ELF-1 (cell line): ENCODE results near the gene CEACAM16.

ENCODE experiments used
- DNase-seq: peaks from one replicate; pipeline ENCODE4 v3.0.0-alpha.2; 2016; ENCODE audit warnings: low read depth, low spot score

Gene CEACAM16

DNA sequence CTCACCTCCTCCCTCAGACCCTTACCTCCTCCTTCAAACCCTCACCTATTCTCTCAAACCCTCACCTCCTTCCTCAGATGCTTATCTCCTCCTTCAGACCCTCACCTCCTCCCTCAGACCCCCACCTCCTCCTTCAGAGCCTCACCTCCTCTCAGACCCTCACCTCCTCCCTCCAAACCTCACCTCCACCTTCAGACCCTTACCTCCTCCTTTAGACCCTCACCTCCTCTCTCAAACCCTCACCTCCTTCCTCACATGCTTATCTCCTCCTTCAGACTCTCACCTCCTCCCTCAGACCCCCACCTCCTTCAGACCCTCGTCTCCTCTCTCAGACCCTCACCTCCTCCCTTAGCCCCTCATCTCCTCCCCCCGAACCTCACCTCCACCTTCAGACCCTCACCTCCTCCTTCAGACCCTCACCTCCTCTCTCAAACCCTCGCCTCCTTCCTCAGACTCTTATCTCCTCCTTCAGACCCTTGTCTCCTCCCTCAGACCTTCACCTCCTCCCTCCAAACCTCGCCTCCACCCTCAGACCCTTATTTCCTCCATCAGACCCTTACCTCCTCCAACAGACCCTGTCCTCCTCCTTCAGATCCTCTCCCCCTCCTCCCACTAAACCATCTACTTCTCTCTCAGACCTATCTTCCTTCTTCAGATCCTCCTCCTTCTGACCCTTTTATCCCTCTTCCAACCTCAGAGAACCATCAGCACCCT, 47.1 kb downstream of the CEACAM16 start:
- no peak for DNase-seq

DNA sequence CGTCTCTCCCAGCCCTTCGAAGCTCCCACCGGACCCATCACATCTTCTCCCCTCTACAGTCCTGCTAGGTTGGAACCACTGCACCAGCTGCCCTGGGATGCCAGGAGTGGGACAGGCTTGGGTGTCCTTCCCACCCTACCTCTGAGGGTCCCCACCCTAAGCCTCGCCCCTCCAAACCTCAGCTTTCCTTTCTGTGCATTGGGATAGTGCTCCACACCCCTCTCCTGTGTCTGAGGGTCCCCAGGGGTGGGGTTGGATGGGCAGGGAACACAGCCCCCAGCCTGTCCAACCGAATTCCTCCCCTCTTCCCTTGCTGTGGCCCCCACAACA, 47.6 kb downstream of the CEACAM16 start:
- no peak for DNase-seq

DNA sequence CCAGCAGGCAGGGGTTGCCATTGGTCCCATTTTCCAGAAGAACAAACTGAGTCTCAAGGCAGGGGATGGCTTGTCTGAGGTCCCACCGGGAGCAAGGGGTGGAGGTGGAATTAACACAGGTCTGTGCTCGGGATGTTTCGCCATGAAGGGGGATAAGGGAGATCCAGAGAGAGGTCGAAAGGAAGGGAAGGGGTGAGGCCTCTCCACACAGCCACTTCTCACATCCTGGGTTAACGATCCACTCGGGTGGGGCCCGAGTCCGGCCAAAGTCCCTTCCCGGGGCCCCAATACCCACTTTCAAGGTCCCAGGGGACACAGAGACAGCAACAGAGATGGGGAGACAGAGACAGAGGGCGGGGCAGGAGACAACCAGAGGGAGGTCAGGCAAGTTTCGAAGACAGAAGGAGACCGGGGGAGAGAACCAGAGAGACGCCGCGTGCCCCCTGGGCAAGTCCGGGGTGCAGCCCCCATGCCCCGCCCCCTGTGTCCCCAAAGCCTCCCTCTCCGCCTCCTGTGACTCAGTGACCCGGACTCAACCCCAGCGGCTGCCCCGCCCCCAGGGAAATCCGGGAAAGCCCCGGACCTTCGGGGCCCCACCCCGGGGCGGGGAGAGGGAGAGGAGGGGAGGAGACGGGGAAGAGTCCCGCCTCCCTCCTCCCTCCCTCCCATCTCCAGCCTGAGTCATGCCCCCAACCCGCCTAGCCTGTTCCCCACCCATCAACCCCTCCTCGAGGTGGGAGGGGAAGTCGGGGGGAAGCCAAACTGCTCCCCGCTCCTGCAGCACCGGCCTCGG, 48.2 kb downstream of the CEACAM16 start:
- peak; percentile 79 for DNase-seq

DNA sequence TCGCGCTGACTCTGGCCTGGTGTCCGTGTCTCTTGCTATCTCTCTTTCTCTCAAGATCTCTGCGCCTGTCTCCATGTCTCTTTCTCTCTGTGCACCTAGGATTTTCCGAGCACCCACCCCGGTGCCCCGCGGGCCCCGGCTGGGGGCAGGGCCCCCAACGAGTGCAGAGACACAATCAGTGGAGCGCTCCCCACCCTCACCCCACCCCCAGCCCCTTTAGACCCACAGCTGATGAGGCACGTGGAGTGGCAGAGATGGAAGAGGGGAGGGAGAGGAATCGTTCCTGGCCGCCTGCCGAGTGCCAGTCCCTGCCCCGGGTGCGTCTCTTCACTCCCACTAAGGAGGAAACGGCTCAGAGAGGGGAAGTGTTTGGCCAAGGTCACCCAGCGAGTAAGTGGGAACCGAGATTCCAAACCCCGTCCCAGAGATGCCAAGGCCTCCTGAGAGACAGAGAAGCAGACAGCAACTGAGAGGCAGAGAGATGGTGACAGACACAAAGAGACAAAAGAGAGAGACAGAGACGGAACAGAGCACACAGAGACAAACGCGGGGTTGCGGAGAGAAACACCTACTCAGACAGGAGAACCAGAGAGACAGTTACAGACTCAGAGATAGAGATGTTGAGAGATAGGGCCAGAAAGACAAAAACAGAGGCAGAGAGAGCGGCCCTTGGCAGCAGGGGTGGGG, 48.9 kb downstream of the CEACAM16 start:
- peak; percentile 44 for DNase-seq

DNA sequence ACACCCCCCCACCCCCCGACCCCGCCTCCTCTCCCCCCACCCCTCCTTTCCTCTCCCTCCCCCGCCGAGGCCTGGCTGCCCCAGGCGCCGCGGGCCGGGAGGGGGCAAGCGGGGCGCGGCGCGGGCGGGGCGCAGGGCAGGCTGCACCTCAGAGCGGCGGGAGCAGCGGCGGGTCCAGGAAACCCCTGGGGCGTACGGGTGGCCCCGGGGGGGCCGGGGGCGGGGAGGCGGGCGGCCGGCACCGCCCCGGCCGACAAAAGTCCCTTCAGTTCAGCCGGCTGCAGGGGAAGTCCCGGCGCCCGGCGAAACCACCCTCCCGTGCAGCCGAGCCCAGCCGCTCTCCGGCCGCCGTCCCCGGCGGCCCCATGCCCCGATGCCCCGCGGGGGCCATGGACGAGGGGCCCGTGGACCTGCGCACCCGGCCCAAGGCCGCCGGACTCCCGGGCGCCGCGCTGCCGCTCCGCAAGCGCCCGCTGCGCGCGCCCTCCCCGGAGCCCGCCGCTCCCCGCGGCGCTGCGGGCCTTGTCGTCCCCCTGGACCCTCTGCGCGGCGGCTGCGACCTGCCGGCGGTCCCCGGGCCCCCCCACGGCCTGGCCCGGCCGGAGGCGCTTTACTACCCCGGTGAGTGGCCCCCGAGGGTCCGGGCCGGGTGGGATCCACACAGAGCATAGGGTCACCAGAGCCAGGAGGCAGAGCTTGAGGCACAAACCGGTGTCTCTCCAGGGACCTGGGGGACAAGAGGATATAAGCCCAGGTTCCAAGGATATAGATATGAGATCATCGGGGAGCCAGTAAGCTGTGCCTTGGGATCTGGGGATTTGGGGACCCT, 49.7 kb downstream of the CEACAM16 start, which contains the start of gene BCL3:
Gene BCL3, plus strand, starts transcription at position 283 of the 829 bp plus-strand sequence. Its CDS starts 83 bp downstream, at position 366.
- no peak for DNase-seq

DNA sequence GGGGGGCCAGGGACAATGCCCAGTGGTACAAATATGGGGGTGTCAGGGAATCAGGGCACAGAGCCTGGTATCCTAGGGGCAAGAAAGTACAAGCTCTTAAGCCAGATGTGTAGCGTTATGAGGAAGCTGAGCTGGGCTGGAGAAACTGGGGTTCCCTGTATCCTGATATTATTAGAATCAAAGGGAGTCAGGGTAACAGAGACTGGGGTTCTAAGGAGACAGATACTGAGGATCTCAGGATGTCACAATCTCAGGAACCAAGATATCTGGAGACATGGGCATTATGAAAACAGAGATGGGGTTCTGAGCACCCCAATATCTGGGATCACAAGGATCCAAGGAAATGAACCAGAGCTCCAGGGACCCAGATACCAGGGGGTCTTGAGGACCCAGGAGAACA, 50.3 kb downstream of the CEACAM16 start:
- DNase-seq, result no peak

DNA sequence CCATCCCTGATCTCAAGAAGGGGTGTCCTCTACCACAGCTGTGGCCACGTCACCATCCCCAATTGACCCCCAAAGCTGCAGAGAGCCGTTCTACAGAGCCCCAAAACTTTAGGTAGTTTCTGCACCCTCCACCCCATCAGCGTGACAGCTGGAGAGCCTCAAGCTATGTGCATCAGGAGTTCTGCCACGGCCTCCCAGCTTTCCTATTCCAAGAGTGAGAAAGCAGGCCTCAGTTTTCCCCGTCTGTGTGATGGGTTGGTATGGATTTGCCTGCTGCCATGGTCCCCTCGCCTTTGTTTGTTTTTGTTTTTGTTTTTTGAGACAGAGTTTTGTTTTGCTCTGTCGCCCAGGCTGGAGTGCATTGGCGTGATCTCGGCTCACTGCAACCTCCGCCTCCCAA, 51.0 kb downstream of the CEACAM16 start:
- DNase-seq, result no peak

DNA sequence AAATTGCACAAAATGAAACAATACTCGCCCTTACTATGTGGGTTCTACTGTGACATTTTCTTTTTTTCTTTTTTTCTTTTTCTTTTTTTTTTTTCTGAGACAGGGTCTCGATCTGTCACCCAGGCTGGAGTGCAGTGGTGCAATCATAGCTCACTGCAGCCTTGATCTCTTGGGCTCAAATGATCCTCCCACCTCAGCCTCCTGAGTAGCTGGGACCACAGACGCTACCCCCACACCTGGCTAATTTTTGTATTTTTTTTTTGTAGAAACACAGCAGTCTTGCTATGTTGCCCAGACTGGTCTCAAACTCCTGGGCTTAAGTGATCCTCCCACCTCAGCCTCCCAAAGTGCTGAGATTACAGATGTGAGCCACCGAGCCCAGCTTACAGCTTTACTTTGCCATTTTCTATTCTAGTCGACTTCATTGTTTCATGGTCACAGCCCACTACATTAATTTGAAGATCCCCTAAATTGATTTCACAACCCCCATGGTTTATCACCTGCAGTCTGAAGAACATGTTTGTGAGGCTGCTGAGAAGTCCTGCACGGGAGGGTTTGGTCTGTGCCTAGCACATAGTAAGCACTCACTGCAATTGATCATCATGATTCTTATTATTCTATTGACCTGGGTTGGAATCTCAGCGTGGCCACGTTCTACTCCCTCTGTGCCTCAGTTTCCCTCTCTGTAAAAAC, 53.3 kb downstream of the CEACAM16 start:
- DNase-seq, result no peak

DNA sequence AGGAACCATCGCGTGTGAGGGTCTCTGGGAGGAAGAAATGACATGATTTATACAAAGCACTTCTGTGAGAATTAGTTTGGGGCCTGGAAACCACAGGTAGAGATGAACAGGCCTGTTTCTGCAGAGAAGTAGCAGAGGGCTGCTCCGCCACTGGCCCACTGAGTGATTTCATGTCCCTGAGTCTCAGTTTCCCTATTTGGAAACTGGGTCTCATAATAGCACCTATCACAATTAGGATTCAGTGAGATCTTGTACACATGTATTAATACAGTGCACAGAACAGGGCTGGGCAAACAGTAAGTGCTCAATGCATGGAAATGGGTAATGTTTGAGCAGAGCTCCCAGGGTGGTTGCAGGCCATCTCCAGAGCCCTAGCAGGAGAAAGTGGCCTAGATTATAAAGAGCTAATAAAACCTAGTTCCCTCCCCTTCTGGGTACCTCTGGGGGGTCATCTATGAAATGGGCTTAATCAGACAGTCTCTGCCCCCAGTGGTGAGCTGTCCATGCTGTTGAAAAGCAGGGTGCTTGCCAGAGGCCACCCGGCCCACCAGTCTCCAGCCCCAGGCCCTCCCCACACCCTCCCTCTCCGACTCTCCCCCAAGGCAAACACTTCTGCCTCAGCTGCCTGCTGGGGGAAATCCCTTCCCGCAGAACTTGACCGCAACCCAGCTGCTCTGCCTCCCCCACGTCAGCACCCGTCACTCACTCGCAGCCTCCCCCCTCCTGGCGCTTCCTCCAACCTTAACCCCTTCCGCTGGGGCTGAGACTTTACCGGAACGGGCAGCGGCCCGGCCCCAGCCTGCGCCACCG, 54.1 kb downstream of the CEACAM16 start:
- peak; percentile 75 for DNase-seq

DNA sequence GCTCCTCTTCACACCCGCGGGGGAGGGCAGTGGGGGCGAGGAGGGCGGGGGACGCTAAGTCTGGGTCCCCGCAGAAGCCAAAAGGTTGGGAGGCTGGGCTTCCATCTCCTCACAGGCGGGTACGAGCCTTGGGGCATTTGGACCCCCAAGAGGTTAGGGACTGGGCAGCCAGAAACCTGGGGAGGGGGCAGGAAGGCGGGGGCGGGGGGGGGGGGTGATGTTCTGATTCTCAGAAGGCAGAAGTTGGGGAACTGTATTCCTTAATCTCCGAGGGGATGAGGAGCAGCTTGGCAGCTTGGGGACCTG, 54.6 kb downstream of the CEACAM16 start:
- no peak for DNase-seq

DNA sequence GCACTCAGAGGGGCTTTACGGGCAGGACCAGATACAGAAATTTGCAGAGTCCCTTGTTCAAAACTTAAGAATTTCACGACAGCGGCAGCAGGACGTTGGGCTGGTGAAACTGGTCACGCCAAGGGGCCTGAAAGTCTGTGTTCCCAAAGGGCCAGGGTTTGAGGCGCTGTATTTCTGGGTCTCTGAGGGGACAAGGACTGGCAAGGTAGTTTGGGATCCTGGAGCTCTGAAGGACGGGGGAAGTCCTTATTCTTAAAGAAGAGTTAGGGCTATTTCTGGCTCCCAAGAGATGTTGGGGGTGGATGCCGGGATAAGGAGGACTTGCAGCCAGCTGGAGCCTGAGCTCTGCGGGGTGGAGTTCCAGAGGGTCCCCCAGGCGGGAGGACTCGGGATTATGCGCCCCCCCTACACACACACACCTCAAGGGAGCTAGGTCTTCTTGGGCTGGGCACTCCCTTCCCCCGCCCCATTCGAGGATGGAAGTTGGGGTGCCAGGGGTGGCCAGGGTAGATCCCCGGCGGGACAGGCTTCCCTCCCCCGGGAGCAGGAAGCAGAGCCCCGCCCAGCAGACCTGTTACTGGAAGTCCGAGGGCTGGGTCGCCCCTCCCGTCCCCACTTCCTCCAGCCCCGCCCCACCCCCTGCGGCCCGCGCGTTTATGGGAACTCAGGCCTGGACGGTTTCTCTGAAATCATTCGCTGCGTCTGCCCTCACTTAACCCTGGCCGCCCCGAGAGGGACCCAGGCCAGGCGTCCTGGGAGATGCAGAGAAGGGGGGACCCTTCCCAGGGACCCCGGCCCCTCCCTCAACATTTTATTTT, 55.2 kb downstream of the CEACAM16 start:
- peak; percentile 53 for DNase-seq

DNA sequence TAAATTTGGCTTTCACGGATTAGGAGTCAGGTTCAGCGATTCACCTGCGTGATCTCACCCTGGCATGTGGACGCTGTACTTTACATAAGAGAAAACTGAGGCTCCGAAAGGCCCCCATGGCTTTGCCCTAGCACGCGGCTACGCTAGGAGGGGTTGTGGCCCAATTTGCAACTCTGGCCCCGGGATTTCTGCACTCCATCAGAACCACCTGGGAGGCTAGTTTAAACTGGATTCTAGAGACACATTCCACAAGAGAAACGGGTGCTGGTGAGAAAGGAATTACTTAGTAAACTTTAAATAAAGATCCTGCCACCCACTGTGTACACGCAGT, 55.8 kb downstream of the CEACAM16 start:
- no peak for DNase-seq

DNA sequence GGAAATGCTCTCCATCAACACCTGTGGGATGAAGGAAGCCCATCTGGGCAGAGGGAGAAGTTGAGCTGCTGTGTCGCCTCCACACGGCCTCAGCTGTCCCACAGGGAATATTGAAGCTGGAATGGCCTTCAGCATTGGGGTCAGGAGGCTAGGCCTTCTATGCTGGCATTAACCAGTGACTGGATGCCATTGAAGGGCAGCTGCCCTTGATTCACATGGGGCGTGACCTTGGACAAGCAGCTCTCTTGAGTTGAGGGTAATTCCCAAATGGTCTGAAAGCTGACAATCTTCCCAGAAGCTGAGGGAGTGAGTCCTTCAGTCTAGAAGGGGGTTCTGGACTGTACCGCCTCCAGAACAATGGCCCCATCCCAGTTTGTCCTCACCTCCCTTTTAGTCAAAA, 56.3 kb downstream of the CEACAM16 start:
- no peak for DNase-seq

DNA sequence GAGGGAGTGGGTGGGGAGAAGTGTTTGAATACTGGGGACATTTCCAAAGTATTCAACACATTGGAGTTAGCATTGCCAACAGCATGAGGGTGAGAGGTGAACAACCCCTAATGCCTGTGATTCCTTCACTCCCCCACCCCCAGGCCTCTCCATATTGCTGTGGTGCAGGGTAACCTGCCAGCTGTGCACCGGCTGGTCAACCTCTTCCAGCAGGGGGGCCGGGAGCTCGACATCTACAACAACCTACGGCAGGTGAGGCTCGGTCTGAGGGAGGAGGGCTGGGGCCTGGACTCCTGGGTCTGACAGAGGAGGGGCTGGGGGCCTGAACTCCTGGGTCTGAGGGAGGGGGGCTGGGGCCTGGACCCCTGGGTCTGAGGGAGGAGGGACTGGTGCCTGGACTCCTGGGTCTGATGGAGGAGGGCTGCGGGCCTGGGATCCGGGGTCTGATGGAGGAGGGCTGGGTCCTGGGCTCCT, 57.2 kb downstream of the CEACAM16 start:
- DNase-seq, result no peak

DNA sequence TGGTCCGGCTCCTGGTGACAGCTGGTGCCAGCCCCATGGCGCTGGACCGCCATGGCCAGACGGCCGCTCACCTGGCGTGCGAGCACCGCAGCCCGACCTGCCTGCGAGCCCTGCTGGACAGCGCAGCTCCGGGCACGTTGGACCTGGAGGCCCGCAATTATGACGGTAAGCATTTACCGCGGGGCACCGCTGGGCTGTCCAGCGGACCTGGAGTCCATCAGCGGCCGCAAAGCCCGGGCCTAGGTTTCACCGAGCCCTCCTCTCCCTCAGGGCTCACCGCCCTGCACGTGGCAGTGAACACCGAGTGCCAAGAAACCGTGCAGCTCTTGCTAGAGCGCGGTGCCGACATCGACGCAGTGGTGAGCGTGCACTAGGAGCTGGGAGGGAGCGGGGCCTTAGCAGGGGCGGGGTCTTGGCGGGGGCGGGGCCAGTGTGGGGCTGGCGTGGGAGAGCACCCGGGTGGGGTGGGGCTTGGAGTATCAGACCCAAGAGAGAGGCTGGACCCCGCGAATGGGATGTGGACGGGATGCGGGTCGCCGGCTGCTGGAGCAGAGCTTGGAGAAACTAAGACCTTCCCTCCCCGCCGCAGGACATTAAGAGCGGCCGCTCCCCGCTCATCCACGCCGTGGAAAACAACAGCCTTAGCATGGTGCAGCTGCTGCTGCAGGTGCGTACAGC, 58.2 kb downstream of the CEACAM16 start:
- peak; percentile 71 for DNase-seq

DNA sequence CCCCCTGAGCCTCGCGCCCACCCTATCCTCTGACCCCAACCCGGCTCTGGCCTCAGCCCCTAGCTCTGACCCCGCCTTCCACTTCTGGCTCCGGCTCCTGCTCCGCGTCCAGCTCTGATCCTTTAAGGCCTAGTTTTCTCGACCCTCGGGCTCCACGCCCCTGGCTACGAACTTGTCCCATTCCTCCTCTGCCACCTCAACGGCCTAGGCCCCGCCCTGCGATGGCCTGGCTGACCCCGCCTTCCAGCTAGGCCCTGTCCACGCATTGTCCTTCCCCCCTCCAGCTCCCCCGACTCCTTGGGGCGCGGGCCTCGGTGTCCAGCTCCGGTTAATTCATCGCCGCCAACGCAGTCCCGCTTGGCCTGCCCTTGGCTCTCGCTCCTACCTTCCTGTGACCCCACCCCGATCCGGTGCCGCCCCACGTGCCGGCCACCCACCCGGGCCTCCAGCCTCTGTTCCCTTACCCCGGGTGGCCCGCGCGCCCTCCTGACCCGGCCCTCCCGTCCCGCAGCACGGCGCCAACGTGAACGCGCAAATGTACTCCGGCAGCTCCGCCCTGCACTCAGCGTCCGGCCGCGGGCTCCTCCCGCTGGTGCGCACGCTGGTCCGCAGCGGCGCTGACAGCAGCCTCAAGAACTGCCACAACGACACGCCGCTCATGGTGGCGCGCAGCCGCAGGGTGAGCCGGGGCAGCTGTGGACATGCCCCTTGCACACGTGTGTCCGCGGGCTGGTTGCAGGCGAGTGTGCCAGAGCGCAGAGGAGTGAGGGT, 59.0 kb downstream of the CEACAM16 start:
- peak; percentile 75 for DNase-seq

DNA sequence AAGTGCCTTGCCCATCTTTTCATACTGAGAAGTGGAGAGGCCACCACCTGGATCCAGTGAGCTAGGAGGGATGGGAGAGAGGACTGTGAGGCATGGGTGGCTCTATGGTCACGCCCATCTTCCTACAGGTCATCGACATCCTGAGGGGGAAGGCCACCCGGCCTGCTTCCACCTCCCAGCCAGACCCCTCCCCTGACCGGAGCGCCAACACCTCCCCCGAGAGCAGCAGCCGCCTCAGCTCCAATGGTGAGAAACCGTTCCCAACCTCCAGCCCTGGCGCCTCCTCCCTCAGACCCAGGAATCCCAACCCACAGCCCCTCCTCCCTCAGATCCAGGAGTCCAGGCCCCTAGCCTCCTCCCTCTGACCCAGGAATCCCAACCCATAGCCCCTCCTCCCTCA, 59.6 kb downstream of the CEACAM16 start:
- peak; percentile 75 for DNase-seq

DNA sequence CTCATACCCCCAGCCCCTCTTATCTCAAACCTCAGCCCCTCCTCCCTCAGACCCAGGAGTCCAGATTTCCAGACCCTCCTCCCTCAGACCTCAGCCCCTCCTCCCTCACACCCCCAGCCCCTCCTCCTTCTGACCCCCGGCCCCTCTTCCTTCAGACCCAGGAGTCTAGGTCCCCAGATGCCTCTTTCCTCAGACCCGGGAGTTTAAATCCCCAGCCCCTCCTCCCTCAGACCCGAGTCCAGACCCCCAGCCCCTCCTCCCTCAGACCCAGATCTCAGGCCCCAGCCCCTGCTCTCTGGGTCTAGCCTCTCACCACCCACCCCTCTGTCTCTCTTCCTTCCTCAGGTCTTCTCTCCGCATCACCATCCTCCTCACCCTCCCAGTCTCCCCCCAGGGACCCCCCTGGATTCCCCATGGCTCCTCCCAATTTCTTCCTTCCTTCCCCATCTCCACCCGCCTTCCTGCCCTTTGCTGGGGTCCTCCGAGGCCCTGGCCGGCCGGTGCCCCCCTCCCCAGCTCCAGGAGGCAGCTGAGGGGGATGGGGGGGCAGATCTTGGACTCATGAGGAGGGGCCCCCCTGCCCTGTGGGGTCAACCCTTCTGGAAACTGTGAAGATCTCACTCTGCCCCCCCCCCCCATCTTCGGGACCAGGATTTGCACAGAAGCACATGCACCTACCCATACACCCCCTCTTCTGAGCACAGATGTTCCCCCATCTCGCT, 60.3 kb downstream of the CEACAM16 start:
- DNase-seq, result no peak
